Measurements from ENCODE around the gene RASL10A. TPM values are rescaled to one million over a fixed set of nuclear protein-coding genes. Genes with fewer than 3 reads are reported as not detected.

RASL10A gene
- total and polyA plus RNA-seq, 9 of the 15 experiments (the other 6 are each of a cell fraction or from before 2014, with no cell fraction given): 0.17 to 1.2 (median 0.45) TPM; not detected in 3

GRCh38 chr22:29267858-29268510 is 47.5 kb downstream of the RASL10A start, which contains the start of the genes EWSR1 and RHBDD3 (continued):
- TF ChIP-seq ATF3 (IDR thresholded peaks at IDR 0.05) (peak; percentile 62), ATF3 (CRISPR knock-in tag; conservative IDR thresholded peaks at IDR 0.05) (peak; percentile 74; the same call in 1 of the 2 replicates), CAMTA2 (CRISPR knock-in tag; conservative IDR thresholded peaks at IDR 0.05) (no peak), FOXA3 (CRISPR knock-in tag; conservative IDR thresholded peaks at IDR 0.05 in 1 of 2, IDR thresholded peaks at IDR 0.05 in 1 of 2) (peak in 1 of 2 experiments; percentile 62; a peak in 1 of 4 replicates), EHMT2 (IDR thresholded peaks at IDR 0.05) (no peak), MBD2 (IDR thresholded peaks at IDR 0.05; ENCODE audit: borderline replicate concordance, low read depth) (peak; percentile 95), ZNF561 (CRISPR knock-in tag; conservative IDR thresholded peaks at IDR 0.05) (no peak), BACH1 (tag; IDR thresholded peaks at IDR 0.05) (peak; percentile 84), MCM5 (IDR thresholded peaks at IDR 0.05; ENCODE audit: low read depth) (no peak), CEBPZ (IDR thresholded peaks at IDR 0.05; ENCODE audit: borderline replicate concordance, low read depth, low read length) (no peak), TCF15 (CRISPR knock-in tag; IDR thresholded peaks at IDR 0.05) (no peak), HEY1 (CRISPR knock-in tag; IDR thresholded peaks at IDR 0.05; ENCODE audit: borderline replicate concordance) (no peak), SETDB1 (IDR thresholded peaks at IDR 0.05; ENCODE audit: low read length) (no peak), DPF2 (IDR thresholded peaks at IDR 0.05) (peak; percentile 40; the same call in 1 of the 2 replicates), CHD1 (IDR thresholded peaks at IDR 0.05; ENCODE audit: low read length) (peak; percentile 93), ZNF316 (IDR thresholded peaks at IDR 0.05) (peak; percentile 74), RBM39 (optimal IDR thresholded peaks at IDR 0.05; ENCODE audit: low read depth, low read length) (no peak), ZNF507 (tag; conservative IDR thresholded peaks at IDR 0.05) (no peak), NR2C2 (CRISPR knock-in tag; IDR thresholded peaks at IDR 0.05) (peak; percentile 83), NR2C2 (tag; IDR thresholded peaks at IDR 0.05) (peak; percentile 96), EGR1 (conservative IDR thresholded peaks at IDR 0.05) (0 out of 2 replicates have a peak, but pooled peaks have one; percentile 17), SAP30 (IDR thresholded peaks at IDR 0.05; ENCODE audit: borderline replicate concordance, insufficient read depth, low read depth, low read length, poor library complexity, severe bottlenecking) (no peak), PHF21A (IDR thresholded peaks at IDR 0.05; ENCODE audit: borderline replicate concordance, low read depth) (0 out of 2 replicates have a peak, but pooled peaks have one; percentile 35), ATF2 (CRISPR knock-in tag; IDR thresholded peaks at IDR 0.05) (no peak)

All from K562 (cell line).